Fibroblast of lung (primary cell): ENCODE results near the gene SPDYA. TPM values are rescaled to one million over a fixed set of nuclear protein-coding genes. Genes with fewer than 3 reads are reported as not detected.
"Not testable (repeated sequence)": the region's sequence is repeated elsewhere in the genome, so short reads cannot be mapped to it uniquely, and the experiment has no call there.

Source experiments
- DNase-seq, 2 donors: peaks; one replicate each; pipeline versions ENCODE4 v3.0.0 to v3.0.0-alpha.2; 2010; ENCODE audit warnings: low read depth in 2 of 2
- H2AFZ ChIP-seq: 2 replicates; pipeline ENCODE4 v1.5.1; 2012; ENCODE audit warnings: low read length, control low read depth, inconsistent platforms
- H3K27ac ChIP-seq: 2 replicates; pipeline ENCODE4 v1.5.1; 2011; ENCODE audit warnings: low read length, control low read depth; ENCODE audit not compliant: insufficient read depth
- H3K27me3 ChIP-seq: 2 replicates; pipeline ENCODE4 v1.5.1; 2011; ENCODE audit warnings: mild to moderate bottlenecking, low read length; ENCODE audit not compliant: control insufficient read depth, insufficient read depth
- H3K36me3 ChIP-seq: 2 replicates; pipeline ENCODE4 v1.5.1; 2011; ENCODE audit warnings: low read length; ENCODE audit not compliant: control insufficient read depth, insufficient read depth
- H3K4me1 ChIP-seq: 2 replicates; pipeline ENCODE4 v1.5.1; 2011; ENCODE audit warnings: low read length; ENCODE audit not compliant: control insufficient read depth, insufficient read depth; ENCODE audit errors: extremely low read depth
- H3K4me2 ChIP-seq: 2 replicates; pipeline ENCODE4 v1.5.1; 2011; ENCODE audit warnings: low read length, control low read depth; ENCODE audit not compliant: insufficient read depth; ENCODE audit errors: extremely low read depth
- H3K4me3 ChIP-seq, 4 experiments: fragments of 200-600 bp in 1 of 4; sonication (generic) in 1 of 4; replicated peaks in 1 of 4; 2 replicates each; pipeline ENCODE4 v1.5.1; 2011 to 2016; ENCODE audit warnings: low read length in 4 of 4, low read depth in 3 of 4, mild to moderate bottlenecking in 3 of 4, control low read depth in 2 of 4, inconsistent platforms in 1 of 4, mixed read lengths in 1 of 4; ENCODE audit not compliant: insufficient read depth in 1 of 4; ENCODE audit errors: control extremely low read depth in 1 of 4
- H3K79me2 ChIP-seq: 2 replicates; pipeline ENCODE4 v1.5.1; 2012; ENCODE audit warnings: mild to moderate bottlenecking, low read length, inconsistent platforms; ENCODE audit not compliant: control insufficient read depth, insufficient read depth
- H3K9ac ChIP-seq: 2 replicates; pipeline ENCODE4 v1.5.1; 2011; ENCODE audit warnings: mild to moderate bottlenecking, low read length, control low read depth; ENCODE audit not compliant: insufficient read depth
- H3K9me3 ChIP-seq: 2 replicates; pipeline ENCODE4 v1.5.1; 2012; ENCODE audit warnings: low read depth, low read length; ENCODE audit not compliant: control insufficient read depth, insufficient read depth
- H4K20me1 ChIP-seq: 2 replicates; pipeline ENCODE4 v1.5.1; 2011; ENCODE audit warnings: low read length; ENCODE audit not compliant: control insufficient read depth, insufficient read depth; ENCODE audit errors: extremely low read depth
- EZH2 ChIP-seq: IDR thresholded peaks from 2 replicates; pipeline ENCODE4 v1.5.1; 2012; ENCODE audit warnings: low read length, control low read depth, mild to moderate bottlenecking; ENCODE audit errors: missing control alignments
- polyA plus RNA-seq, 2 donors: library from polyadenylated mRNA; depleted of rRNA in 1 of 2; stranded (reverse) in 1 of 2; unstranded in 1 of 2; fragments of >200 nt; gene quantifications; 2 replicates each; pipeline ENCODE4 v1.2.1, GENCODE V29; 2011 to 2012; ENCODE audit warnings: missing spikeins in 1 of 2
- total RNA-seq: library from RNA; depleted of rRNA; stranded (reverse); fragments of >200 nt; gene quantifications from 2 replicates; pipeline ENCODE4 v1.2.1, GENCODE V29; 2014
- TF ChIP-seq, protein P1 (sequence below), 2 donors: IDR thresholded peaks in 1 of 2; conservative IDR thresholded peaks in 1 of 2; 1 replicate in 1 of 2; 2 replicates in 1 of 2; pipeline ENCODE4 v1.5.1; 2011 to 2012; ENCODE audit warnings: low read length in 2 of 2, control low read depth in 1 of 2, inconsistent platforms in 1 of 2, low read depth in 1 of 2, mild to moderate bottlenecking in 1 of 2

The SPDYA gene
- total and polyA plus RNA-seq, 2 donors (not counting 1 experiment from before 2014, with no cell fraction given), result 0.09 to 0.83 TPM

- H3K36me3 ChIP-seq, result peaks cover 14% of the 10 kb centered on the region
Measured at GRCh38 chr2:28782423-28782822, 28.2 kb upstream of the SPDYA start.

DNA sequence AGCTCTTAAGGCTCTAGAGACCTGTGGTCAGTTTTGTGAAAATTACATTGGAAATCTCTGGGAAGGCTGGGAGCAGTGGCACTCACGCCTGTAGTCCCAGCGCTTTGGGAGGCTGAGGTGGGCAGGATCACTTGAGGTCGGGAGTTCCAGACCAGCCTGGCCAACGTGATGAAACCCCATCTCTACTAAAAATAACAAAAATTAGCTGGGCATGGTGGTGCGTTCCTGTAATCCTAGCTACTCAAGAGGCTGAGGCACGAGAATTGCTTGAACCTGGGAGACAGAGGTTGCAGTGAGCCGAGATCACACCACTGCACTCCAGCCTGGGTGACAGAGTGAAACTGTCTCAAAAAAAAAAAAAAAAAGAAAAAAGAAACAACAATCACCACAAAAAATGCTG, 26.1 kb upstream of the SPDYA start:
- H3K4me1 ChIP-seq, H3K9me3 ChIP-seq, H3K4me2 ChIP-seq, H3K4me3 ChIP-seq, H3K27ac ChIP-seq, H3K79me2 ChIP-seq, H3K27me3 ChIP-seq, H2AFZ ChIP-seq, DNase-seq, H3K9ac ChIP-seq, H4K20me1 ChIP-seq: not testable (repeated sequence)
- peaks cover 14% of the 10 kb centered on the region for H3K36me3 ChIP-seq

More at GRCh38 chr2:28782423-28782822, 28.2 kb upstream of the SPDYA start:
- H3K27me3 ChIP-seq, result no peaks in the 10 kb centered on the region
- H3K4me2 ChIP-seq, result no peak overlapping the region
- DNase-seq, result no peak
- H2AFZ ChIP-seq, result no peak overlapping the region
- peaks cover 7% of the 10 kb centered on the region for H3K79me2 ChIP-seq
- H3K4me3 ChIP-seq, result no peak overlapping the region
- no peaks in the 10 kb centered on the region for H3K4me1 ChIP-seq
- TF ChIP-seq EZH2, result no peak
- TF ChIP-seq, protein P1, sequence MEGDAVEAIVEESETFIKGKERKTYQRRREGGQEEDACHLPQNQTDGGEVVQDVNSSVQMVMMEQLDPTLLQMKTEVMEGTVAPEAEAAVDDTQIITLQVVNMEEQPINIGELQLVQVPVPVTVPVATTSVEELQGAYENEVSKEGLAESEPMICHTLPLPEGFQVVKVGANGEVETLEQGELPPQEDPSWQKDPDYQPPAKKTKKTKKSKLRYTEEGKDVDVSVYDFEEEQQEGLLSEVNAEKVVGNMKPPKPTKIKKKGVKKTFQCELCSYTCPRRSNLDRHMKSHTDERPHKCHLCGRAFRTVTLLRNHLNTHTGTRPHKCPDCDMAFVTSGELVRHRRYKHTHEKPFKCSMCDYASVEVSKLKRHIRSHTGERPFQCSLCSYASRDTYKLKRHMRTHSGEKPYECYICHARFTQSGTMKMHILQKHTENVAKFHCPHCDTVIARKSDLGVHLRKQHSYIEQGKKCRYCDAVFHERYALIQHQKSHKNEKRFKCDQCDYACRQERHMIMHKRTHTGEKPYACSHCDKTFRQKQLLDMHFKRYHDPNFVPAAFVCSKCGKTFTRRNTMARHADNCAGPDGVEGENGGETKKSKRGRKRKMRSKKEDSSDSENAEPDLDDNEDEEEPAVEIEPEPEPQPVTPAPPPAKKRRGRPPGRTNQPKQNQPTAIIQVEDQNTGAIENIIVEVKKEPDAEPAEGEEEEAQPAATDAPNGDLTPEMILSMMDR (conservative IDR thresholded peaks at IDR 0.05 in 1 of 2, IDR thresholded peaks at IDR 0.05 in 1 of 2; ENCODE audit: low read depth in 1 of 2, low read length in 2 of 2), result no peak
- no peaks in the 10 kb centered on the region for H3K9me3 ChIP-seq
- no peak overlapping the region for H3K27ac ChIP-seq
- no peak overlapping the region for H3K9ac ChIP-seq
- H4K20me1 ChIP-seq, result no peaks in the 10 kb centered on the region

- Histone ChIP-seq H3K27ac (no peak overlapping the region), H3K9ac (no peak overlapping the region), H3K4me3 (no peak overlapping the region), H2AFZ (no peak overlapping the region), H3K9me3 (no peaks in the 10 kb centered on the region), H3K4me2 (no peak overlapping the region), H4K20me1 (no peaks in the 10 kb centered on the region), H3K79me2 (peaks cover 21% of the 10 kb centered on the region), H3K36me3 (peaks cover 7% of the 10 kb centered on the region), H3K27me3 (no peaks in the 10 kb centered on the region), H3K4me1 (no peaks in the 10 kb centered on the region)
- no peak for DNase-seq
- TF ChIP-seq, protein P1 (conservative IDR thresholded peaks at IDR 0.05 in 1 of 2, IDR thresholded peaks at IDR 0.05 in 1 of 2; ENCODE audit: low read depth in 1 of 2, low read length in 2 of 2), result no peak
- TF ChIP-seq EZH2, result no peak
Measured at GRCh38 chr2:28796620-28797019, 14.0 kb upstream of the SPDYA start.
